Mucosa of descending colon (tissue), 3 donors: ENCODE data around the gene SMIM28. TPM values are rescaled to one million over a fixed set of nuclear protein-coding genes. Genes with fewer than 3 reads are reported as not detected.

ENCODE experiments used
- ATAC-seq: fragments of 200-7000 bp; cut with Tn5 transposase; one replicate; pipeline ENCODE4 v1.9.1; 2020; ENCODE audit warnings: mild to moderate bottlenecking, moderate library complexity
- DNase-seq, 3 donors: peaks; one replicate each; pipeline ENCODE4 v3.0.0-alpha.2; 2020
- H3K36me3 ChIP-seq: fragments of 200-600 bp; one replicate; pipeline ENCODE4 v1.8.0; 2021; ENCODE audit warnings: low read depth, mild to moderate bottlenecking
- H3K4me1 ChIP-seq: fragments of 200-600 bp; one replicate; pipeline ENCODE4 v1.8.0; 2021; ENCODE audit warnings: low read depth, mild to moderate bottlenecking
- H3K4me3 ChIP-seq: fragments of 200-600 bp; one replicate; pipeline ENCODE4 v1.8.0; 2021; ENCODE audit warnings: mild to moderate bottlenecking
- H3K9me3 ChIP-seq: fragments of 200-600 bp; one replicate; pipeline ENCODE4 v1.8.0; 2021; ENCODE audit warnings: mild to moderate bottlenecking
- intact Hi-C, 2 donors: fragments of 100-400 bp; cut with DNase I in 1 of 2; cut with micrococcal nuclease in 1 of 2; formaldehyde crosslinking; loops; one replicate each; pipeline versions ENCODE4 v1.11.0 to v1.11.1; 2022; cut with DNase I, micrococcal nuclease
- total RNA-seq, 3 donors: library from RNA; stranded (reverse); fragmentation: NEBNext Ultra II Directional in 2 of 3; extraction: Animal tissue kit (Norgen Biotek cat#: 25700) in 2 of 3; gene quantifications; one replicate each; pipeline versions ENCODE4 v1.2.1 to v1.2.4, GENCODE V29; 2021 to 2023
- TF ChIP-seq, protein P1 (sequence below): fragments of 200-600 bp; IDR thresholded peaks from one replicate; pipeline ENCODE4 v1.8.0; 2022; ENCODE audit warnings: antibody characterized with exemption, mild to moderate bottlenecking
- donor health status: DM: no; HTN: no; CAD: no; lungs with moderate emphysema.
- donor health status: DM: no; HTN: no; CAD: no.
- donor health status: DM: no; HTN: yes; CAD: no.

Gene SMIM28
- total RNA-seq, 3 donors from 2014 or later = 4.0 TPM; not detected in 2

DNA sequence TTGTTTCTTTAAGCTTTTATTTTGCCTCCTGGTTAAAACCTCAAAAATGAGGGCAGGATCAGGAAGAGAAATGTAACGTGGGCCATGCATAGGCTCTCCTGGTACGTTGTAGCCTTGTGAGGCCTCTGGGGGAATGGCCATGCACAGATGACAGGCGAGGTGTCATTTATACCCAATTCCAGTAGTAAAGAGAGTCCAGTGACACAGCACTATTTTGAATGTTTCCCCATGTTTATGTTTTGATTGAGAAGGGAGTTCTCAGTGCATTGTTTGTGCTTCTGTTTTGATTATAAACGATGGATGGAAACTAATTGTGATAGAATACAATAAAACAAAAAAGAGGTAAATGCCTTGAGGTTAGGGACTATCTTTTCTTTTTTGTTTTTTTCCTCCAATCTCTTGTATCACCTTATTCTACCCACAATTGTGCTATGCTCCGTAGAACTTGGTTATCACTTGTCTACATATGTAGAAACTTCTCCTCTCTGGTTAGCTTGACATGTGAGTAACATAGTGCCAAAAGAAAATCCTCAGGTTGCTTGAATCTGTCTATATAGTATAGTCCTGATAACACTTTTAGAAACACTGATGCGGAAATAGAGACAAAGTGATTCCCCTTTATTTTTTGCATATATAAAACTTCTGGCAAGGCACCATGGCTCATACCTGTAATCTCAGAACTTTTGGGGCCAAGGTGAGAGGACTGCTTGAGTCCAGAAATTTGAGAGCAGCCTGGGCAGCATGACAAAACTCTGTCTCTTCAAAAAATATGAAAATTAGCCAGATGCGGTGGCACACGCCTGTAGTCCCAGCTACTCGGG lies 6.9 kb upstream of the SMIM28 start:
- no peaks in the 10 kb centered on the region for H3K36me3 ChIP-seq
- H3K4me1 ChIP-seq = no peaks in the 10 kb centered on the region
- ATAC-seq (no peak), DNase-seq (no peak)
- TF ChIP-seq, protein P1, sequence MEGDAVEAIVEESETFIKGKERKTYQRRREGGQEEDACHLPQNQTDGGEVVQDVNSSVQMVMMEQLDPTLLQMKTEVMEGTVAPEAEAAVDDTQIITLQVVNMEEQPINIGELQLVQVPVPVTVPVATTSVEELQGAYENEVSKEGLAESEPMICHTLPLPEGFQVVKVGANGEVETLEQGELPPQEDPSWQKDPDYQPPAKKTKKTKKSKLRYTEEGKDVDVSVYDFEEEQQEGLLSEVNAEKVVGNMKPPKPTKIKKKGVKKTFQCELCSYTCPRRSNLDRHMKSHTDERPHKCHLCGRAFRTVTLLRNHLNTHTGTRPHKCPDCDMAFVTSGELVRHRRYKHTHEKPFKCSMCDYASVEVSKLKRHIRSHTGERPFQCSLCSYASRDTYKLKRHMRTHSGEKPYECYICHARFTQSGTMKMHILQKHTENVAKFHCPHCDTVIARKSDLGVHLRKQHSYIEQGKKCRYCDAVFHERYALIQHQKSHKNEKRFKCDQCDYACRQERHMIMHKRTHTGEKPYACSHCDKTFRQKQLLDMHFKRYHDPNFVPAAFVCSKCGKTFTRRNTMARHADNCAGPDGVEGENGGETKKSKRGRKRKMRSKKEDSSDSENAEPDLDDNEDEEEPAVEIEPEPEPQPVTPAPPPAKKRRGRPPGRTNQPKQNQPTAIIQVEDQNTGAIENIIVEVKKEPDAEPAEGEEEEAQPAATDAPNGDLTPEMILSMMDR = no peak
- H3K4me3 ChIP-seq = no peak overlapping the region
- intact Hi-C loops = no loop called here
- no peaks in the 10 kb centered on the region for H3K9me3 ChIP-seq

DNA sequence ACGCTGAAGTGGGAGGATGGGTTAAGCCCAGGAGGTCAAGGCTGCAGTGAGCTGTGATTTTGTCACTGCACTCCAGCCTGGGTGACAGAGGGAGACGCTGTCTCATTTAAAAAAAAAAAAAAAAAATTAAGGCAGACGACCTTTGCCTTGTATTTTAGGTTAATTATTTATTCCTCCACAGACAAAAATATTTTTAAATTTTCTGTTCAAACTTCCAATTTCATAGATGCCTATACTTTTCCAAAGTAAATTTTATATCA lies 6.3 kb upstream of the SMIM28 start:
- Histone ChIP-seq H3K4me3 (no peak overlapping the region), H3K36me3 (no peaks in the 10 kb centered on the region), H3K4me1 (no peaks in the 10 kb centered on the region), H3K9me3 (no peaks in the 10 kb centered on the region)
- ATAC-seq (no peak), DNase-seq (no peak)
- intact Hi-C loops = no loop called here
- TF ChIP-seq, protein P1 = no peak

DNA sequence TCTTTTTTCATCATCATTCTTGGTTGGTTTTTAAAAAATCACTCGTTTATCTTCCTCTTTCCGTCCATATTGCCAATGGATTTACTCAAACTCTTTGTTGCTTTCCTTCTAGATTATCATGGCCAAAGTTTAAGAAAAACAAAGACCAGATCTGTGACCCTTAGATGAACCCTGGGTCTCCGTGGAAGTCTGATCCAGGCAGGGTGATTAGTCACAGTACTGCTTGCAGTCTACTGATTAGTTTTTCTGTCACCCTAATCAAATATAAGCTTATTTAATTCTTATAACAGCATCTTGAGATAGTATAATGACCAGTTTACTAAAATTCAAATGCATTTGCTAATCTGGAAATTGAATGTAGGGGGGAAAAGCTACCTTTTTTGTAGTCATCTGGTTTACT lies 6.0 kb upstream of the SMIM28 start:
- DNase-seq (no peak), ATAC-seq (no peak)
- H3K4me1 ChIP-seq = no peaks in the 10 kb centered on the region

DNA sequence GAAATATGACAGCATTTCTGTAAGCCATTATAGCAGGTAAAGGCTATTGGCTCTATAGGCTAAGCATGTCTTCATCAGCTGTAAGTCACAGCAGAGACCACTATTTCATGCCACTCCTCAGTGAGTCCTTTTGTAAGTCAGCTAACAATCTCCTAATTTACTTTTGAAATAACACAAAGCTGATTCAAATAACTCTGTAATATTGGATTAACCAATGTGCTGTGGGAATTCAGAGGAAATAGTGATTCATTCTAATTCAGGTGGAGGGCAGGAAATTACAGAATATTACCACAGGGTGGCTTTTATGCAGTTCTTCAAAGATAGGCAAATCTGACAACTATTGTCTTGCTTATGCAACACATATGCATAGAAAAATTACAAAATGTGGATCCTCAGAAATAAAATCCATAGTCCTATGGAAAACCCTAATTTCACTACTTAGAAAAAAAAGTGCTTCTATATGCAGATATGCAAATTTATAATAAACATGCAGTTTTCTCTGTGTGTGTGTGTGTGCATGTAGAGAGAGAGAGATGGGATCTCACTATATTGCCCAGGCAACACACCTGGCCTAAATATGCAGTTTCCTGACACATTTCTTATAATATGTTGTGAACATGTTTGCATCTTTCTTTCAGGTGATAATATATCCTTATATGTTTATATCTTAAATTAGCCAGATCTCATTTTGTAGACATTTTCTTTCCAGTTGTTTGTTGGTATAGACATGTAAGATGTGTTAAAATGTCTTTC lies 4.8 kb upstream of the SMIM28 start:
- no peaks in the 10 kb centered on the region for H3K9me3 ChIP-seq
- intact Hi-C loops = no loop called here
- no peak for DNase-seq
- H3K4me3 ChIP-seq = no peak overlapping the region
- TF ChIP-seq, protein P1 = no peak
- H3K36me3 ChIP-seq = no peaks in the 10 kb centered on the region
- no peak for ATAC-seq
- no peaks in the 10 kb centered on the region for H3K4me1 ChIP-seq

More for the DNA sequence above, 6.0 kb upstream of the SMIM28 start:
- Histone ChIP-seq H3K9me3 (no peaks in the 10 kb centered on the region), H3K4me3 (no peak overlapping the region), H3K36me3 (no peaks in the 10 kb centered on the region)
- intact Hi-C loops = no loop called here
- TF ChIP-seq, protein P1 = no peak

DNA sequence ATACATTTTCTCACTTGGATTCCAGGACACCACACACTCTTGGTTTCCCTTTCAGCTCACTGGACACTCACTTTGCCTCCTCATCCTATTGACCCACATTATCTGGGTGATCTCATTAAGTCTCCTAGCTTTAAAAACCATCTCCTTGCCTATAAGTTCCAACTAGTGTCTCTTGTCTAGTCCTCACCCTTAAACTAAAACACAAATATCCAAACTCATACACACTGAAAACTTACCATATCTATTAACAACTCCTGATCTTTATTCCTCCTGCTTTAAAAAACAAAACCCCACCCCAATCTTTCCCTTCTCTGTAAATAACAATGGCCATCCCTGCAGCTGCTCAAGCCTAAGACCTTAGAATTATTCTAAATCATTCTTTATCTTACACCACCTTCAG lies 3.5 kb upstream of the SMIM28 start:
- TF ChIP-seq, protein P1 = no peak
- ATAC-seq = no peak
- DNase-seq = no peak
- H3K4me3 ChIP-seq = no peak overlapping the region
- no peaks in the 10 kb centered on the region for H3K36me3 ChIP-seq
- H3K4me1 ChIP-seq = no peaks in the 10 kb centered on the region
- no peaks in the 10 kb centered on the region for H3K9me3 ChIP-seq
- intact Hi-C loops = no loop called here
